Measurements from ENCODE around the gene TBCD.

GRCh38 chr17:82927661-82928601 is 176.1 kb downstream of the TBCD start:
- TF ChIP-seq, protein P1, sequence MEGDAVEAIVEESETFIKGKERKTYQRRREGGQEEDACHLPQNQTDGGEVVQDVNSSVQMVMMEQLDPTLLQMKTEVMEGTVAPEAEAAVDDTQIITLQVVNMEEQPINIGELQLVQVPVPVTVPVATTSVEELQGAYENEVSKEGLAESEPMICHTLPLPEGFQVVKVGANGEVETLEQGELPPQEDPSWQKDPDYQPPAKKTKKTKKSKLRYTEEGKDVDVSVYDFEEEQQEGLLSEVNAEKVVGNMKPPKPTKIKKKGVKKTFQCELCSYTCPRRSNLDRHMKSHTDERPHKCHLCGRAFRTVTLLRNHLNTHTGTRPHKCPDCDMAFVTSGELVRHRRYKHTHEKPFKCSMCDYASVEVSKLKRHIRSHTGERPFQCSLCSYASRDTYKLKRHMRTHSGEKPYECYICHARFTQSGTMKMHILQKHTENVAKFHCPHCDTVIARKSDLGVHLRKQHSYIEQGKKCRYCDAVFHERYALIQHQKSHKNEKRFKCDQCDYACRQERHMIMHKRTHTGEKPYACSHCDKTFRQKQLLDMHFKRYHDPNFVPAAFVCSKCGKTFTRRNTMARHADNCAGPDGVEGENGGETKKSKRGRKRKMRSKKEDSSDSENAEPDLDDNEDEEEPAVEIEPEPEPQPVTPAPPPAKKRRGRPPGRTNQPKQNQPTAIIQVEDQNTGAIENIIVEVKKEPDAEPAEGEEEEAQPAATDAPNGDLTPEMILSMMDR (conservative IDR thresholded peaks at IDR 0.05): no peak
- TF ChIP-seq ZFX (IDR thresholded peaks at IDR 0.05): no peak

Measured in C4-2B (cell line).